Upper lobe of right lung (tissue), 1 donor: ENCODE results near the gene GAL3ST3. TPM values are rescaled to one million over a fixed set of nuclear protein-coding genes. Genes with fewer than 3 reads are reported as not detected.

Experiments
- ATAC-seq: fragments of 200-7000 bp; cut with Tn5 transposase; one replicate; pipeline ENCODE4 v1.9.1; 2020; ENCODE audit warnings: mild to moderate bottlenecking, moderate library complexity
- DNase-seq: peaks from one replicate; pipeline ENCODE4 v3.0.0-alpha.2; 2020
- H3K27ac ChIP-seq: fragments of 200-600 bp; one replicate; pipeline ENCODE4 v1.8.0; 2022
- H3K27me3 ChIP-seq: fragments of 200-600 bp; one replicate; pipeline ENCODE4 v1.8.0; 2022; ENCODE audit warnings: mild to moderate bottlenecking
- H3K36me3 ChIP-seq: fragments of 200-600 bp; one replicate; pipeline ENCODE4 v1.8.0; 2022
- H3K4me1 ChIP-seq: fragments of 200-600 bp; one replicate; pipeline ENCODE4 v1.8.0; 2022
- H3K4me3 ChIP-seq: fragments of 200-600 bp; one replicate; pipeline ENCODE4 v1.8.0; 2022; ENCODE audit warnings: mild to moderate bottlenecking
- H3K9me3 ChIP-seq: fragments of 200-600 bp; one replicate; pipeline ENCODE4 v1.8.0; 2022
- CTCF ChIP-seq: fragments of 200-600 bp; IDR thresholded peaks from one replicate; pipeline ENCODE4 v1.8.0; 2022; ENCODE audit warnings: antibody characterized with exemption
- intact Hi-C: fragments of 100-400 bp; cut with DNase I; formaldehyde crosslinking; loops from one replicate; pipeline ENCODE4 v1.11.0; 2022
- total RNA-seq: library from RNA; stranded (reverse); fragmentation: NEBNext Ultra II Directional; extraction: Animal tissue kit (Norgen Biotek cat#: 25700); gene quantifications from one replicate; pipeline ENCODE4 v1.2.1, GENCODE V29; 2021
- donor health status: DM: no; HTN: yes; CAD: no; lungs with severe emphysema.

Gene GAL3ST3
- total RNA-seq, 1 donor from 2014 or later: not detected

- Histone ChIP-seq H3K27ac (no peak overlapping the region), H3K4me1 (no peaks in the 10 kb centered on the region), H3K4me3 (no peak overlapping the region), H3K27me3 (no peaks in the 10 kb centered on the region), H3K36me3 (peaks cover 100% of the 10 kb centered on the region), H3K9me3 (no peaks in the 10 kb centered on the region)
- ATAC-seq: no peak
- intact Hi-C loops: loop anchor here (10.0 kb wide), 1 partner anchor 75 kb away; no protein-coding TSS in a partner anchor
- DNase-seq: no peak
- TF ChIP-seq CTCF: no peak
Measured at GRCh38 chr11:66059966-66060680, 11.2 kb upstream of the GAL3ST3 start.

- Histone ChIP-seq H3K4me1 (peaks cover 11% of the 10 kb centered on the region), H3K27me3 (no peaks in the 10 kb centered on the region), H3K36me3 (peaks cover 76% of the 10 kb centered on the region), H3K27ac (no peak overlapping the region), H3K9me3 (no peaks in the 10 kb centered on the region), H3K4me3 (no peak overlapping the region)
- no peak for TF ChIP-seq CTCF
- ATAC-seq (no peak), DNase-seq (no peak)
- intact Hi-C loops: no loop called here
Measured at GRCh38 chr11:66056501-66056900, 7.5 kb upstream of the GAL3ST3 start.

GRCh38 chr11:66055021-66055420 is 6.1 kb upstream of the GAL3ST3 start:
- no peaks in the 10 kb centered on the region for H3K9me3 ChIP-seq
- no peaks in the 10 kb centered on the region for H3K27me3 ChIP-seq
- TF ChIP-seq CTCF: no peak
- H3K36me3 ChIP-seq: peaks cover 61% of the 10 kb centered on the region
- peaks cover 18% of the 10 kb centered on the region for H3K4me1 ChIP-seq
- DNase-seq (peak; percentile 59), ATAC-seq (no peak)
- H3K4me3 ChIP-seq: no peak overlapping the region
- H3K27ac ChIP-seq: no peak overlapping the region
- intact Hi-C loops: no loop called here

- Histone ChIP-seq H3K27me3 (peaks cover 9% of the 10 kb centered on the region), H3K27ac (peak overlapping the region; percentile 92), H3K4me1 (peaks cover 18% of the 10 kb centered on the region), H3K36me3 (peaks cover 37% of the 10 kb centered on the region), H3K9me3 (no peaks in the 10 kb centered on the region), H3K4me3 (peak overlapping the region; percentile 100)
- no peak for ATAC-seq
- intact Hi-C loops: no loop called here
- no peak for DNase-seq
- TF ChIP-seq CTCF: no peak
Measured at GRCh38 chr11:66052664-66052982, 3.7 kb upstream of the GAL3ST3 start.

GRCh38 chr11:66051766-66052663 is 3.1 kb upstream of the GAL3ST3 start, which contains the start of gene SF3B2:
SF3B2 (plus strand) TSS chr11:66052364; CDS start chr11:66052385, 21 bp downstream.
- intact Hi-C loops: no loop called here
- Histone ChIP-seq H3K27ac (peak within 1 kb of the TSS; percentile 92), H3K36me3 (peaks cover 31% of the 10 kb centered on the region), H3K4me1 (peaks cover 18% of the 10 kb centered on the region), H3K27me3 (peaks cover 9% of the 10 kb centered on the region), H3K9me3 (no peaks in the 10 kb centered on the region), H3K4me3 (peak within 1 kb of the TSS; percentile 100)
- DNase-seq (peak; percentile 99), ATAC-seq (peak; percentile 98)
- TF ChIP-seq CTCF: peak; percentile 14
